OCI-LY7 (cell line): Measurements from ENCODE around the gene GLB1L. TPM values are rescaled to one million over a fixed set of nuclear protein-coding genes. Genes with fewer than 3 reads are reported as not detected.
A peak's percentile ranks its signal among the peaks of the same experiment; 100 is the strongest.

Experiments
- BruUV-seq: library from RNA; stranded (reverse); fragments of 400-500 nt; replicated peaks from 2 replicates; lab custom pipeline; 2021; lab: Mats Ljungman, UMichigan
- CTCF ChIA-PET: fragments of 300-600 bp; sonication (Branson Sonifier 250); formaldehyde crosslinking; loops from one replicate; lab custom pipeline; 2022; ENCODE audit warnings: antibody characterized with exemption; ENCODE audit not compliant: unreplicated experiment; lab: Charles Lee
- POLR2A ChIA-PET: fragments of 300-600 bp; sonication (Branson Sonifier 250); formaldehyde crosslinking; loops from one replicate; lab custom pipeline; 2022; ENCODE audit warnings: antibody characterized with exemption; lab: Charles Lee
- DNase-seq: peaks from one replicate; pipeline ENCODE4 v3.0.0-alpha.2; 2015; ENCODE audit warnings: low spot score
- H2AFZ ChIP-seq: fragments of 200-600 bp; sonication (generic), shearing (Covaris generic); 2 replicates; pipeline ENCODE4 v1.6.1; 2014; ENCODE audit warnings: mild to moderate bottlenecking, antibody characterized with exemption, low read length, moderate library complexity
- H3K27ac ChIP-seq: fragments of 200-600 bp; sonication (generic); 2 replicates; pipeline ENCODE4 v1.5.1; 2014; ENCODE audit warnings: mixed run types, low read depth, mild to moderate bottlenecking, moderate library complexity, low read length, inconsistent platforms; ENCODE audit not compliant: poor library complexity, severe bottlenecking
- H3K36me3 ChIP-seq: fragments of 200-600 bp; sonication (generic); 2 replicates; pipeline ENCODE4 v1.6.1; 2014; ENCODE audit warnings: mild to moderate bottlenecking, antibody characterized with exemption, low read length, moderate library complexity, mixed read lengths; ENCODE audit not compliant: insufficient read depth
- H3K4me1 ChIP-seq: fragments of 200-600 bp; sonication (generic); 2 replicates; pipeline ENCODE4 v1.5.1; 2014; ENCODE audit warnings: mild to moderate bottlenecking, low read length; ENCODE audit not compliant: insufficient read depth, poor library complexity, severe bottlenecking
- H3K4me2 ChIP-seq: fragments of 200-600 bp; sonication (generic); 2 replicates; pipeline ENCODE4 v1.6.1; 2014; ENCODE audit warnings: mild to moderate bottlenecking, low read length
- H3K4me3 ChIP-seq: fragments of 200-600 bp; sonication (generic); 2 replicates; pipeline ENCODE4 v1.5.1; 2014; ENCODE audit warnings: mild to moderate bottlenecking, low read depth, low read length; ENCODE audit not compliant: poor library complexity, severe bottlenecking
- H3K79me2 ChIP-seq: fragments of 200-600 bp; sonication (generic); 2 replicates; pipeline ENCODE4 v1.6.1; 2016; ENCODE audit warnings: low read depth, mild to moderate bottlenecking, low read length, moderate library complexity, mixed read lengths; ENCODE audit not compliant: insufficient read depth
- H3K9me2 ChIP-seq: fragments of 200-600 bp; sonication (generic); 2 replicates; pipeline ENCODE4 v1.6.1; 2016; ENCODE audit warnings: mild to moderate bottlenecking, low read length, mixed read lengths; ENCODE audit not compliant: insufficient read depth
- H3K9me3 ChIP-seq: fragments of 200-600 bp; sonication (generic); 2 replicates; pipeline ENCODE4 v1.6.1; 2014; ENCODE audit warnings: mild to moderate bottlenecking, mixed run types, low read length, mixed read lengths
- H4K20me1 ChIP-seq: fragments of 200-600 bp; sonication (generic); 2 replicates; pipeline ENCODE4 v1.6.1; 2014; ENCODE audit warnings: mild to moderate bottlenecking, antibody characterized with exemption, low read length, moderate library complexity, mixed read lengths; ENCODE audit not compliant: insufficient read depth
- EZH2phosphoT487 ChIP-seq: fragments of 200-600 bp; sonication (generic); IDR thresholded peaks from 2 replicates; pipeline ENCODE4 v1.6.1; 2018; ENCODE audit warnings: low read depth, borderline replicate concordance, mild to moderate bottlenecking, mixed run types, antibody characterized with exemption, low read length, moderate library complexity, mixed read lengths
- intact Hi-C: fragments of 100-400 bp; cut with micrococcal nuclease; formaldehyde crosslinking; loops from one replicate; pipeline ENCODE4 v1.10.0; 2022; ENCODE audit not compliant: unreplicated experiment
- total RNA-seq, 2 experiments: library from RNA; depleted of rRNA in 1 of 2; stranded (reverse); fragments of >200 nt in 1 of 2; shearing (Covaris generic) in 1 of 2; gene quantifications; 2 replicates each; pipeline ENCODE4 v1.2.3, GENCODE V29; 2014 to 2022
- TF ChIP-seq, protein P1 (sequence below): fragments of 200-600 bp; sonication (generic); conservative IDR thresholded peaks from 2 replicates; pipeline ENCODE4 v1.5.1; 2014; ENCODE audit warnings: mild to moderate bottlenecking, antibody characterized with exemption, low read length, moderate library complexity, mixed read lengths

GLB1L gene
- total RNA-seq, 2 experiments from 2014 or later: 6.9 to 8.6 TPM

- peak overlapping the region; percentile 76 for H3K27ac ChIP-seq
- no peak overlapping the region for H2AFZ ChIP-seq
- ChIA-PET POLR2A (interaction anchor here (0.7 to 2.0 kb wide), 11 partner anchors 20 to 72 kb away, joined by 3 to 23 read pairs (median 4); partner anchors contain the start of genes CNPPD1, DNAJB2, GLB1L and STK16), CTCF (interaction anchor here (0.6 kb wide), 1 partner anchor 10 kb away, joined by 7 read pairs; no protein-coding TSS in a partner anchor)
- no peaks in the 10 kb centered on the region for H4K20me1 ChIP-seq
- no peak for TF ChIP-seq EZH2phosphoT487
- TF ChIP-seq, protein P1, sequence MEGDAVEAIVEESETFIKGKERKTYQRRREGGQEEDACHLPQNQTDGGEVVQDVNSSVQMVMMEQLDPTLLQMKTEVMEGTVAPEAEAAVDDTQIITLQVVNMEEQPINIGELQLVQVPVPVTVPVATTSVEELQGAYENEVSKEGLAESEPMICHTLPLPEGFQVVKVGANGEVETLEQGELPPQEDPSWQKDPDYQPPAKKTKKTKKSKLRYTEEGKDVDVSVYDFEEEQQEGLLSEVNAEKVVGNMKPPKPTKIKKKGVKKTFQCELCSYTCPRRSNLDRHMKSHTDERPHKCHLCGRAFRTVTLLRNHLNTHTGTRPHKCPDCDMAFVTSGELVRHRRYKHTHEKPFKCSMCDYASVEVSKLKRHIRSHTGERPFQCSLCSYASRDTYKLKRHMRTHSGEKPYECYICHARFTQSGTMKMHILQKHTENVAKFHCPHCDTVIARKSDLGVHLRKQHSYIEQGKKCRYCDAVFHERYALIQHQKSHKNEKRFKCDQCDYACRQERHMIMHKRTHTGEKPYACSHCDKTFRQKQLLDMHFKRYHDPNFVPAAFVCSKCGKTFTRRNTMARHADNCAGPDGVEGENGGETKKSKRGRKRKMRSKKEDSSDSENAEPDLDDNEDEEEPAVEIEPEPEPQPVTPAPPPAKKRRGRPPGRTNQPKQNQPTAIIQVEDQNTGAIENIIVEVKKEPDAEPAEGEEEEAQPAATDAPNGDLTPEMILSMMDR: no peak
- H3K4me3 ChIP-seq: peak overlapping the region; percentile 69
- H3K4me2 ChIP-seq: peak overlapping the region; percentile 93
- DNase-seq: no peak
- H3K4me1 ChIP-seq: peaks cover 17% of the 10 kb centered on the region
- peaks cover 42% of the 10 kb centered on the region for H3K36me3 ChIP-seq
- intact Hi-C loops: loop anchor here (1.0 kb wide), 1 partner anchor 38 kb away; the partner anchor contains the start of genes GLB1L and STK16
- H3K9me3 ChIP-seq: peaks cover 8% of the 10 kb centered on the region; the same call in 1 of the 2 replicates
- H3K79me2 ChIP-seq: peaks cover 4% of the 10 kb centered on the region; the same call in 1 of the 2 replicates
- BruUV-seq: no TSS peak
- no peaks in the 10 kb centered on the region for H3K9me2 ChIP-seq
Measured at GRCh38 chr2:219207134-219207883, 37.9 kb downstream of the GLB1L start.

GRCh38 chr2:219206328-219207133, 38.7 kb downstream of the GLB1L start, which contains the start of gene ZFAND2B:
ZFAND2B (plus strand) TSS chr2:219206782; CDS start chr2:219206988, 206 bp downstream.
- H3K4me3 ChIP-seq: peak within 1 kb of the TSS; percentile 69
- BruUV-seq: TSS peak; percentile 86
- peak within 1 kb of the TSS; percentile 93 for H3K4me2 ChIP-seq
- peaks cover 17% of the 10 kb centered on the region for H3K4me1 ChIP-seq
- H3K9me2 ChIP-seq: no peaks in the 10 kb centered on the region
- POLR2A ChIA-PET: interaction anchor here (0.6 to 2.0 kb wide), 20 partner anchors 10 to 86 kb away, joined by 3 to 23 read pairs (median 4); partner anchors contain the start of genes CNPPD1, DNAJB2, GLB1L and STK16
- H3K9me3 ChIP-seq: peaks cover 8% of the 10 kb centered on the region; the same call in 1 of the 2 replicates
- no peaks in the 10 kb centered on the region for H4K20me1 ChIP-seq
- peaks cover 4% of the 10 kb centered on the region; the same call in 1 of the 2 replicates for H3K79me2 ChIP-seq
- H3K27ac ChIP-seq: peak within 1 kb of the TSS; percentile 76
- CTCF ChIA-PET: interaction anchor here (0.5 to 1.4 kb wide), 3 partner anchors 9 to 89 kb away, joined by 4 to 7 read pairs (median 5); no protein-coding TSS in a partner anchor
- H2AFZ ChIP-seq: peak within 1 kb of the TSS; percentile 85
- TF ChIP-seq EZH2phosphoT487: no peak
- TF ChIP-seq, protein P1: no peak
- intact Hi-C loops: loop anchor here (1.0 kb wide), 6 partner anchors 23 to 71 kb away; partner anchors contain the start of genes ANKZF1, ATG9A, GLB1L and NHEJ1
- H3K36me3 ChIP-seq: peaks cover 38% of the 10 kb centered on the region
- peak; percentile 97 for DNase-seq
